NT2/D1 (cell line): ENCODE results near the gene SPTBN2.

ENCODE experiments used
- DNase-seq: peaks from one replicate; pipeline ENCODE4 v3.0.0-alpha.2; 2011; ENCODE audit warnings: low read depth, low spot score
- H3K27me3 ChIP-seq: 2 replicates; pipeline ENCODE4 v1.6.0; 2011; ENCODE audit warnings: mild to moderate bottlenecking; ENCODE audit not compliant: insufficient read length, insufficient read depth
- H3K36me3 ChIP-seq: 2 replicates; pipeline ENCODE4 v1.6.1; 2011; ENCODE audit warnings: mild to moderate bottlenecking, low read length, mixed read lengths; ENCODE audit not compliant: insufficient read depth, insufficient read length
- H3K4me1 ChIP-seq: 2 replicates; pipeline ENCODE4 v1.5.1; 2011; ENCODE audit not compliant: insufficient read depth, insufficient read length
- H3K4me3 ChIP-seq: 2 replicates; pipeline ENCODE4 v1.5.1; 2011; ENCODE audit warnings: low read depth; ENCODE audit not compliant: insufficient read length
- H3K9ac ChIP-seq: 2 replicates; pipeline ENCODE4 v1.6.0; 2011; ENCODE audit warnings: low read depth; ENCODE audit not compliant: insufficient read length
- H3K9me3 ChIP-seq: 2 replicates; pipeline ENCODE4 v1.5.1; 2011; ENCODE audit warnings: mild to moderate bottlenecking, low read length; ENCODE audit not compliant: insufficient read depth
- SUZ12 ChIP-seq: IDR thresholded peaks from 2 replicates; pipeline ENCODE4 v1.6.1; 2011; ENCODE audit not compliant: insufficient read length, insufficient read depth; ENCODE audit errors: extremely low read depth
- YY1 ChIP-seq: IDR thresholded peaks from 2 replicates; pipeline ENCODE4 v1.6.1; 2011; ENCODE audit not compliant: insufficient read length, insufficient read depth
- ZNF274 ChIP-seq: IDR thresholded peaks from 2 replicates; pipeline ENCODE4 v1.6.1; 2011; ENCODE audit warnings: mild to moderate bottlenecking, low read depth, low read length

The SPTBN2 gene

DNA sequence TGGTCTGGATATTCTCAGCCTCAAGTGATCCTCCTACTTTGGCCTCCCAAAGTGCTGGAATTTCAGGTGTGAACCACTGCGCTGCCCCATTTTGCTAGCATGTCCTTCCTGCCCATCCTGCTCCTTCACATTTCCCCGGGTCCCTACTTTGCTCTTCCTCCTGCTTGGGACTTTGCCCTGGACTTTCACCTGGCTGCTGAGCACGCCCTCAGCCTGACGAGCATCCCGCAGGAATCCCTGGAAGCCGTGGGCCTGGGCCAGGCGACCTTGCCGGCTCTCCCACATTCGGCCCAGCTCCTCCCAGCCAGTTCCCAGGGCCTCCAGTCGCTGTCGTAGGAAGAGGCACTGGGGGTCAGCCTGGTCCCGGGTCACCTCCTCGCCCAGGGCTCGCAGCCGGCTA lies 28.7 kb downstream of the SPTBN2 start:
- DNase-seq: no peak
- no peaks in the 10 kb centered on the region for H3K9me3 ChIP-seq
- H3K4me1 ChIP-seq: peaks cover 10% of the 10 kb centered on the region
- H3K4me3 ChIP-seq: no peak overlapping the region
- H3K9ac ChIP-seq: no peak overlapping the region
- H3K36me3 ChIP-seq: peaks cover 84% of the 10 kb centered on the region
- TF ChIP-seq SUZ12 (no peak), YY1 (no peak), ZNF274 (no peak)
- H3K27me3 ChIP-seq: no peaks in the 10 kb centered on the region

DNA sequence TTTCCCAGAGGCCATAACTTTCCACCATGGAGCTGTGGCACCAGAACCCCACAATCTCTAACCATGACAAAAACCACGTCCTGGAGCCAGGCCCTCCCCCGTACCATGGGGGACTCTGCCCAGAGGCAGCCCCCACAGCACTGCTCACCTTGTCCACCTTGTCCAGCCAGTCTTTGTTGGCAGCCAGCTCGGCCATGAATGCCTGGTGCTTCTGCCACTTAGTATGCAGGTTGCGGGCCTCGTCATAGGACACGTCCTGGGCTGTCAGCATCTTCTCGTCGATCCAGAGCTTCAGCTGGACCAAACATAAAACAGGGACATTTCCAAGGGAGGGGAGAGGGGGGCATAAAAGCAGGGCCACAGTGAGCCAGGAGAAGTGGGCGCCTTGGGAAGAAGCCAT lies 30.5 kb downstream of the SPTBN2 start:
- Histone ChIP-seq H3K9me3 (no peaks in the 10 kb centered on the region), H3K4me3 (no peak overlapping the region), H3K4me1 (no peaks in the 10 kb centered on the region), H3K9ac (no peak overlapping the region), H3K27me3 (no peaks in the 10 kb centered on the region), H3K36me3 (peaks cover 81% of the 10 kb centered on the region)
- no peak for DNase-seq
- TF ChIP-seq ZNF274 (no peak), YY1 (no peak), SUZ12 (no peak)

DNA sequence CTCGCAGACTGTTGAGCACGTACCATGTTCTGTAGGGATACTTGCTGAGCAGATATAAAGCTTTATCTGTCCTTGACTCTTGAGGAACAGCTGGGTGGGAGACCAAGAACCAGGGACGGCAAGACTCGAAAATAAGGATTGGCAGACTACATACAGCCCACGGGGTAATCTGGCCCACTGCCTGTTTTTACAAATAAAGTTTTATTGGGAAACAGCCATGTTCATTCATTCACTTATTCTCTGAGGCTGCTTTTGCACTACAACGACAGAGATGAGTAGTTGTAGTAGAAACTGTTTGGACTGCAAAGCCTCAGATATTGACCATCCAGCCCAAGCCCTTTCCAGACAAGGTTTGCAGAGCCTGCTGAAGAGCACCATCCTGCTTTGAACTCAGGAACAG lies 31.0 kb downstream of the SPTBN2 start:
- TF ChIP-seq ZNF274: no peak
- TF ChIP-seq SUZ12: no peak
- TF ChIP-seq YY1: no peak
- Histone ChIP-seq H3K9ac (no peak overlapping the region), H3K4me1 (no peaks in the 10 kb centered on the region), H3K36me3 (peaks cover 86% of the 10 kb centered on the region), H3K27me3 (no peaks in the 10 kb centered on the region), H3K4me3 (no peak overlapping the region), H3K9me3 (no peaks in the 10 kb centered on the region)
- DNase-seq: no peak

DNA sequence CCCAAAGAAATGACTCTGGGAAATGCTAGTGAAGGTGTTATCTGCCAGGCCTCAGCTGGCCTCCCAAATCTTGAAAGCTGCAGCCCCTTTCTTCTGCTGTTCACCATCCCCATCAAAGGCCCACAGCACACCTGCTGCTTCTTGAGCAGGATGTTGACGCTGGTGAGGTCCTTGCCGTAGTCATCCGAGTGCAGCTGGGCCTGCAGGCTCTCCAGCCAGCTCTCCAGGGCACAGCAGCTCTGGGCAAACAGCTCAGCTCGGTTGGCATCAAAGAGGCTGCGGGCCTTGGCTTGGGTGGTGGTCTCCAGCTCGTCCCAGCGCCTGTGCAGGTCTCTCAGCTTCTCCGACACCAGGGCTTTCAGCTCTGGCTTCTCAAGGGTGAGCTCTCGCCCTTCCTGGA lies 32.9 kb downstream of the SPTBN2 start:
- peaks cover 91% of the 10 kb centered on the region for H3K36me3 ChIP-seq
- TF ChIP-seq YY1: no peak
- TF ChIP-seq ZNF274: no peak
- TF ChIP-seq SUZ12: no peak

DNA sequence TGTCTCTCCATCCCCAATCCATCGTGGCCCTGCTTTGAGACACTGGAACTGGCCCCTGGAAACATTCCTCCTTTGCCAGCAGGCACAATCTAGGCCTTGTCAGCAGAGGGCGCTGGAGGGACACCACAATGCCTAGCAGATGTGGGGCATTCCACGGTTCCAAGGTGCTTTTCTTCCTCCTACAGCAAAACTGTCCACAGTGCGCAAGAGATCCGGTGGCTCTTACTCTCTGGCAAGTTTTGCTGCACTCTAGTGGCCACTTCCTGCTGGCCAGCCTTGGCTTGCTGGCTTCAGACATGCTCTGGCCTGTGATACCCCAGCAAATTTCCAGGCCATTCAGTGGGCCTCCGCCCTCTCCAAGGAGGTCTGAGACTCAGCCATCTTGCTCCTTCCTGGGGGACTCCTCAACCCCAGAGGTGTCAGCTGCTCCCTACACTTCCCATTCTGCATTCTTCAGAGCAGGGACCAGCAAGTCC lies 34.2 kb downstream of the SPTBN2 start:
- Histone ChIP-seq H3K36me3 (peaks cover 88% of the 10 kb centered on the region), H3K4me1 (peaks cover 3% of the 10 kb centered on the region), H3K9ac (no peak overlapping the region), H3K27me3 (no peaks in the 10 kb centered on the region), H3K4me3 (no peak overlapping the region), H3K9me3 (no peaks in the 10 kb centered on the region)
- TF ChIP-seq YY1 (no peak), ZNF274 (no peak), SUZ12 (no peak)
- peak; percentile 91 for DNase-seq

More for the DNA sequence above, 32.9 kb downstream of the SPTBN2 start:
- Histone ChIP-seq H3K4me1 (peaks cover 2% of the 10 kb centered on the region), H3K27me3 (no peaks in the 10 kb centered on the region), H3K9ac (no peak overlapping the region), H3K9me3 (no peaks in the 10 kb centered on the region), H3K4me3 (no peak overlapping the region)
- no peak for DNase-seq

DNA sequence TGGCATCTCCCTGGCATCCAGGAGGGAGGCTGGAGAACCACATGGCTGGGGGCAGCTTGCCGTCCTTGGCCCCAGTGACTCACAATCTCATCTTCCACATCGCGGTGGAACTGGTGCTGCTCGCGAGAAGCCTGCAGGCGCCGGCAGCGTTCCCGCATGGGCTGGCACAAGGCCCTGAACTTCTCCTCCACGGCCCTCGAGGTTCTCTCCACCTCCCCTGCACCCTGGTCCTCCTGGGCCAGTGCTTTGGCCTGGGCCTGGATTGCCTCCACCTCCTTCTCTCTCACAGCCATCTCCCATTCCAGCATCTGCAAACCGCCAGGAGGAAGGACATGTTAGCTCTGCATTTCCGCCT lies 35.0 kb downstream of the SPTBN2 start:
- Histone ChIP-seq H3K4me1 (peaks cover 4% of the 10 kb centered on the region), H3K9ac (peak overlapping the region; percentile 1), H3K4me3 (no peak overlapping the region), H3K27me3 (no peaks in the 10 kb centered on the region), H3K9me3 (no peaks in the 10 kb centered on the region), H3K36me3 (peaks cover 87% of the 10 kb centered on the region)
- TF ChIP-seq ZNF274: no peak
- no peak for TF ChIP-seq SUZ12
- no peak for TF ChIP-seq YY1
- no peak for DNase-seq

DNA sequence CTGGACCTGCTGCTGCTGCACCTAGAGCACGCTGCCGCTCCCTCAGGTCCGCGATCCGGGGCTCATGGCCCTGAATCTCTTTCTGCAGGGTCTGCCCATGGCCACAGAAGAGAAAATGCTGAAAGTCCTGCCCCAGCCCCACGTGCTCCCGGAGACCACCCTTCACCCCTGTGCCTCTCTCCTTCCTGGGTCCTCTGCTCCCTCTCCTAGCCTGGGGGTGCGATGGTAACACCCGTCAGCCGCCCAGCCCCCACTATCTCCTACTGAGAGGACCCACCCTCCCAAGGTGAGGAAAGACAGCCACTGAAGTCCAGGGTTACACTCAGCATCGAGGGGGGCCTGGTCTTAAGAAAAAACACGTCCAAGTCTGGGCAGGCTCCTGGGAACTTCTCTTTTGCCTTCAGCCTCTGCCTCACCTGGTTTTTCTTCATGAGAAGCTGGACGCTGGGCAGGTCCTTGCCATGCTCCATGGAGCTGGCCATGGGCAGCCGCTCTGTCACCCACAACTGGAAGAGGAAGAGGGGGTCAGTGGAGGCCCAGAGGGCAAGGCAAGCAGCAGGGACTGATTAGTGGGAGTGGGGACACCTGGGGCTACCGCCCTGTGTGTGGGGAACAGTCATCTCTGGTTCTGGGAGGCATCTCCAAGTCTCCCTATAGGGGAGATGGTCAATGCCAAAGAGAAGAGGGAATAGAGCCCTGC lies 35.5 kb downstream of the SPTBN2 start:
- no peak overlapping the region for H3K4me3 ChIP-seq
- H3K27me3 ChIP-seq: no peaks in the 10 kb centered on the region
- DNase-seq: no peak
- peaks cover 87% of the 10 kb centered on the region for H3K36me3 ChIP-seq
- no peak for TF ChIP-seq ZNF274
- no peak for TF ChIP-seq SUZ12
- no peak for TF ChIP-seq YY1
- no peak overlapping the region for H3K9ac ChIP-seq
- H3K4me1 ChIP-seq: peaks cover 4% of the 10 kb centered on the region
- no peaks in the 10 kb centered on the region for H3K9me3 ChIP-seq
